Frontal cortex (tissue), 4 donors: ENCODE data around the gene ZNF764. TPM values are rescaled to one million over a fixed set of nuclear protein-coding genes. Genes with fewer than 3 reads are reported as not detected.
A peak's percentile ranks its signal among the peaks of the same experiment; 100 is the strongest.
"Not testable (repeated sequence)": the region's sequence is repeated elsewhere in the genome, so short reads cannot be mapped to it uniquely, and the experiment has no call there.

Experiments
- DNase-seq, 2 donors: peaks; one replicate each; pipeline ENCODE4 v3.0.0; 2012; ENCODE audit warnings: low spot score in 2 of 2
- FAIRE-seq: peaks from 2 replicates; lab custom pipeline; 2012; peaks lifted over from hg19 to GRCh38; lab: Jason Lieb, UNC
- total RNA-seq: library from RNA; depleted of rRNA; stranded (reverse); fragments of >200 nt; gene quantifications from one replicate; pipeline ENCODE4 v1.2.3, GENCODE V29; 2014
- donor health status: control.
- donor health status: control.
- donor health status: control.

ZNF764 gene
- 6.1 TPM for total RNA-seq

GRCh38 chr16:30557957-30558788 lies at the start of gene ZNF764:
TSS of gene ZNF764 (minus strand) at chr16:30558374. CDS start at chr16:30558182, 192 bp downstream.
- FAIRE-seq (peak; percentile 85), DNase-seq (peak; percentile 96 to 97)

GRCh38 chr16:30606004-30606403 lies 47.8 kb upstream of the ZNF764 start:
- no peak for FAIRE-seq
- DNase-seq = no peak

- no peak for DNase-seq
These were observed 47.0 kb upstream of the ZNF764 start for GRCh38 chr16:30605158-30605557.

GRCh38 chr16:30604316-30604947 lies 46.3 kb upstream of the ZNF764 start:
- no peak for FAIRE-seq
- no peak for DNase-seq

More at GRCh38 chr16:30605158-30605557, 47.0 kb upstream of the ZNF764 start:
- FAIRE-seq = no peak

GRCh38 chr16:30603945-30604315 lies 45.8 kb upstream of the ZNF764 start:
- FAIRE-seq = no peak
- no peak for DNase-seq

- DNase-seq (peak in 1 of 2 donors; percentile 28), FAIRE-seq (no peak)
These were observed 44.6 kb upstream of the ZNF764 start for GRCh38 chr16:30602616-30603277.

- no peak for DNase-seq
- no peak for FAIRE-seq
These were observed 43.8 kb upstream of the ZNF764 start for GRCh38 chr16:30601966-30602365.

GRCh38 chr16:30600929-30601328 lies 42.8 kb upstream of the ZNF764 start:
- no peak for FAIRE-seq

GRCh38 chr16:30600215-30600614 lies 42.0 kb upstream of the ZNF764 start:
- DNase-seq (no peak), FAIRE-seq (no peak)

More at GRCh38 chr16:30600929-30601328, 42.8 kb upstream of the ZNF764 start:
- no peak for DNase-seq

GRCh38 chr16:30592871-30593270 lies 34.7 kb upstream of the ZNF764 start:
- no peak for FAIRE-seq
- no peak for DNase-seq

GRCh38 chr16:30590869-30591268 lies 32.7 kb upstream of the ZNF764 start:
- not testable (repeated sequence) for DNase-seq, FAIRE-seq

GRCh38 chr16:30589582-30589981 lies 31.4 kb upstream of the ZNF764 start:
- DNase-seq, FAIRE-seq: not testable (repeated sequence)

GRCh38 chr16:30588651-30589050 lies 30.5 kb upstream of the ZNF764 start:
- no peak for FAIRE-seq
- DNase-seq = no peak

GRCh38 chr16:30585400-30586191 lies 27.4 kb upstream of the ZNF764 start, which contains the start of gene ZNF785:
TSS of gene ZNF785 (minus strand) at chr16:30585697. CDS start at chr16:30585611, 86 bp downstream.
- no peak for FAIRE-seq

GRCh38 chr16:30585022-30585399 lies 26.8 kb upstream of the ZNF764 start:
- FAIRE-seq (no peak), DNase-seq (no peak)

More at GRCh38 chr16:30585400-30586191, 27.4 kb upstream of the ZNF764 start, which contains the start of gene ZNF785:
- peak; percentile 90 to 96 for DNase-seq

- no peak for FAIRE-seq
- no peak for DNase-seq
These were observed 24.6 kb upstream of the ZNF764 start for GRCh38 chr16:30582611-30583340.

- FAIRE-seq (no peak), DNase-seq (no peak)
These were observed 23.3 kb upstream of the ZNF764 start for GRCh38 chr16:30581457-30581856.

- DNase-seq (no peak), FAIRE-seq (no peak)
These were observed 16.5 kb upstream of the ZNF764 start for GRCh38 chr16:30574678-30575077.
